ENCODE measurements around the gene CCDC192.
"Not testable (repeated sequence)": the region's sequence is repeated elsewhere in the genome, so short reads cannot be mapped to it uniquely, and the experiment has no call there.

CCDC192 gene

GRCh38 chr5:127697894-127698600 is 5.1 kb upstream of the CCDC192 start:
- DNase-seq, result no peak

- DNase-seq, result no peak
Measured at GRCh38 chr5:127699416-127699815, 3.8 kb upstream of the CCDC192 start.

GRCh38 chr5:127700237-127700766 is 2.9 kb upstream of the CCDC192 start:
- DNase-seq, result no peak

- DNase-seq, result no peak
Measured at GRCh38 chr5:127702434-127702833, 757 bp upstream of the CCDC192 start.

GRCh38 chr5:127705120-127705892 is 2.1 kb downstream of the CCDC192 start:
- no peak for DNase-seq

GRCh38 chr5:127706691-127707090 is 3.5 kb downstream of the CCDC192 start:
- no peak for DNase-seq

- DNase-seq, result no peak
Measured at GRCh38 chr5:127707209-127707608, 4.0 kb downstream of the CCDC192 start.

- DNase-seq, result not testable (repeated sequence)
Measured at GRCh38 chr5:127713083-127713482, 9.9 kb downstream of the CCDC192 start.

- no peak for DNase-seq
Measured at GRCh38 chr5:127718181-127718580, 15.0 kb downstream of the CCDC192 start.

- DNase-seq, result no peak
Measured at GRCh38 chr5:127723571-127723970, 20.4 kb downstream of the CCDC192 start.

- no peak for DNase-seq
Measured at GRCh38 chr5:127725673-127726072, 22.5 kb downstream of the CCDC192 start.

GRCh38 chr5:127732963-127733362 is 29.8 kb downstream of the CCDC192 start:
- no peak for DNase-seq

GRCh38 chr5:127739348-127739747 is 36.2 kb downstream of the CCDC192 start:
- DNase-seq, result not testable (repeated sequence)

- DNase-seq, result no peak
Measured at GRCh38 chr5:127739807-127740384, 36.7 kb downstream of the CCDC192 start.

- no peak for DNase-seq
Measured at GRCh38 chr5:127741412-127741811, 38.2 kb downstream of the CCDC192 start.

- no peak for DNase-seq
Measured at GRCh38 chr5:127744241-127744640, 41.0 kb downstream of the CCDC192 start.

GRCh38 chr5:127746756-127747155 is 43.6 kb downstream of the CCDC192 start:
- DNase-seq, result no peak

- DNase-seq, result not testable (repeated sequence)
Measured at GRCh38 chr5:127752503-127753265, 49.5 kb downstream of the CCDC192 start.

GRCh38 chr5:127754259-127754658 is 51.1 kb downstream of the CCDC192 start:
- no peak for DNase-seq

GRCh38 chr5:127754706-127755105 is 51.5 kb downstream of the CCDC192 start:
- DNase-seq, result no peak

- peak in 21 of 58 donors; percentile 0 to 34 (median 2) for DNase-seq
Measured at GRCh38 chr5:127757576-127757975, 54.4 kb downstream of the CCDC192 start.
